DMS114 treated with DMSO at 0.1 percent for 48 hours (cell line): ENCODE measurements around the gene C4orf51.

Source experiments
- DNase-seq: peaks from one replicate; lab custom pipeline; 2025; ENCODE audit not compliant: unreplicated experiment; lab: John Stamatoyannopoulos, UW

The C4orf51 gene

DNA sequence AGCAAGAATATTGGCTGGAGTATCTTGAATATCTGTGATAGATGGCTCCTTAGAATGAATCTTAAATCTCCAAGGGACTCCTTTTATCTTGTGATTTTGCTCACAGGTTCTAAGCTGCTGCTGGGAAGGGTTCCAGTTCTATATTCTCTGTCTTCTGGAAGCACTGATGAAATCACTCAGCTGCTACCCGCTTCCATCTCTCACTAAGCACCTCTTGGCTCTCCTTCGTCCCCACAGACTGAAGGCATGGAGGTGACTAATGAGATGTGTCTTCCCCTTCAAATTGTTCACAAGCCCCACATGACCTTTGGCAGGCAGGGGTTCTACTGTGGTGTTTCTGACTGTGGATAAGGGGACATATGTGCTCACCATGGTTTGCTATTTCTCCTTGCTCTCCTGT lies 75.9 kb downstream of the C4orf51 start:
- no peak for DNase-seq

- DNase-seq = no peak
Measured at GRCh38 chr4:145756244-145756643, 76.3 kb downstream of the C4orf51 start.

- DNase-seq = no peak
Measured at GRCh38 chr4:145757188-145757587, 77.2 kb downstream of the C4orf51 start.

DNA sequence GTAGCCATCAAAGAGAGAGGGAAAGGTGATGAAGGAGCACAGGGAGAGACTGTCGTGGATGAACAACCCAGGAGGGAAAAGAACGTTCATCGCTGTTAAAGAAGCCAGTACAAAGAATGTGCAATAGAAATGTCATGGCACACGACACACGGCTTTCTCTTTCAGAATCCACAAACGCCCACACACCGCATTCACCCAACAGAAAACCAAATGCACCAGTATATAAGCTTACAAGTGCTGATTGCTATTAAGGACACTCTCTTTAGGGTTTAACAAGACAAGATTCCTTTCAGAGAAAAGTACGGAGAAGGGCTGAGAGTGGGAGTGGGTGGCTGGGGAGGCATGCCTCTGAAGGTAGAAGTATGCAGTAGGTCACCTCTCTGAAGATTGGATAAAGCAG lies 80.2 kb downstream of the C4orf51 start:
- DNase-seq = no peak

DNA sequence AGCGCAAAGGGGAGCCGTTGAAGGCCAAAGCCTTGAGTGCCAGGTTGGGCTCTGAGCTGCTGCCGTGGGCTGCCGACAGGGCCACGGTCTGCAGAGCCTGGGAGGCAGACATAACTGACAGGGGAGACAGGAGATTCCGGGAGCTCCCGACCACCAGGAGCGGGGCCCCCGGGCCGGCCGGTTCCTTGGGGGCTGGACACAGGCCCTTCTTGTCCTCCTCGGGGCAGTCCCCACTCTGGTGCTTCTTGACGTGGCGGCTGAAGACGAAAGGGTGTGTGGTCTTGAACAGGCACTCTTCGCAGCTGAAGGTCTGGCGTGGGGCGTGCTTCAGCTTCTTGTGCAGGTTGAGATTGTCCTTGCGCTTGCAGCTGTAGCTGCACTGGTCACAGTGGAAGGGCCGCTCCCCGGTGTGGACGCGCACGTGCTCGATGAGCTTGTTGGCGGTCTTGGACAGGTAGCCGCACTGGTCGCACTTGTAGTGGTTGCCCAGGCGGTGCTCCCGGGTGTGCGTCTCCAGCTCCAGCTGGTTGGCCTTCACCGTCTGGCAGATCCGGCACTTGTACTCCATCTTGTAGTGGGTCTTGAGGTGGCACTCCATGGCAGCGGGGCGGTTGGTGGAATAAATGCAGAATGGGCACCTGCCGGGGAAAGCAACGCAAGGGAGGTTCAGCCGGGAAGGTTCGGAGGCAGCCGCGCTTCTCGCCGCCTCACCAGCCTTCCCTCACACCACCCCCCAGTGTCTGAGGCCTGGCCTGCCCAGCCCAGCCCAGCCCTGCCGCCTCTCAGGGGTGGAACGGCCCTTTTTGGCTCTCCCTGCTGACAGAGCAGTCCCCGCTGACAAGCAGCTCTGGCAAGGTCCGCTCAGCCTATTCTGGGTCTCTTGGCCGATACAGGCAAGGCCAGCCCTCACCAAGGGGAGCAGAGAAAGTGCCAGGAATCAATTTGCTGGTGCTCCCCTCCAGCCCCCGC lies 81.3 kb downstream of the C4orf51 start:
- DNase-seq = no peak

- no peak for DNase-seq
Measured at GRCh38 chr4:145762719-145763118, 82.8 kb downstream of the C4orf51 start.

GRCh38 chr4:145763399-145763798 lies 83.5 kb downstream of the C4orf51 start:
- DNase-seq = no peak

GRCh38 chr4:145766273-145766672 lies 86.3 kb downstream of the C4orf51 start:
- no peak for DNase-seq

DNA sequence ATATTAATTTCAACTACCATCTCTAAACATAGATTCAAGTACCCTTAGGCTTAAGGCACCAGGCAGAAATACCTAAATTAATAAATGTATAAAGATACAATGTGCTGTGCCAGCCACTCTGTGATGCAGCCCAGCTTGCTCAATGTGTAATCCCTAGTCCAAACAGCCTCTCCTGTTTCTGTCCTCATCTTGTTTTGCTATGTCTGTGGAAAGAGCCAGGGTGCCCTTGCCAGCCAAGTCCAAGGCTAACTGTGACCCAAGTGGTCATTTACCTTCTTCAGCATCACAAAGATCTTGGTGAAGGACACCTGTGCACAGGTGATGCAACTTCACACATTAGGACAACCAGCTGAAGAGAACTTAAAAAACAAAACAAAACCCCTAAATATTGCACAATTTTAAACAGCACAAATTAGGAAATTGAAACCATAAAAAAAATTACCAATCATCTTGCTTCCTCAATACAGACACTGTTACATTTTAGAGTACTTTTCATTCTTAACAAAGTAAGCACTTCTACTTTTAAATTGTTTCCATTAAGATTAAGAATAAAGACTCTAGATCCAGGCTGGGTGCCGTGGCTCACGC lies 89.6 kb downstream of the C4orf51 start:
- DNase-seq = no peak

GRCh38 chr4:145770124-145770523 lies 90.2 kb downstream of the C4orf51 start:
- DNase-seq = no peak

GRCh38 chr4:145772347-145772746 lies 92.4 kb downstream of the C4orf51 start:
- DNase-seq = no peak

GRCh38 chr4:145773581-145774234 lies 93.8 kb downstream of the C4orf51 start:
- DNase-seq = no peak

DNA sequence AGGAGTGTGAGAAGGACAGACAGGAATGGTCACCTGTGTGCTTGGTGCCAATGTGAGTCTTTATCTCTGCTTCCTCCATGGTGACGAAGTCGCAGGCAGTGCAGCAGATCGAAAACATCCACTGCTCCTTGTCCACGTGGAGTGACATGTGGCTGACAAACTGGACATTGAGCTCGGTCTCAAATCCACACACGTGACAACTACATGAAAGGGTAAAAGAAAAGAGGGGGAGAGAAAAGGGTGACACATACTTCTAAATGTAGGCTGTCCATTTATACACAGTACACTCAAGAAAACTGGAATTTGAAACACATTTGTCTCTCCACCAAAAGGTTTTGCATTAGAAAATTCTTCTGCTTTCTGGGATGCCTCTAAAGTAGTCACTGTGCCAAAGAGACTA lies 94.5 kb downstream of the C4orf51 start:
- no peak for DNase-seq

DNA sequence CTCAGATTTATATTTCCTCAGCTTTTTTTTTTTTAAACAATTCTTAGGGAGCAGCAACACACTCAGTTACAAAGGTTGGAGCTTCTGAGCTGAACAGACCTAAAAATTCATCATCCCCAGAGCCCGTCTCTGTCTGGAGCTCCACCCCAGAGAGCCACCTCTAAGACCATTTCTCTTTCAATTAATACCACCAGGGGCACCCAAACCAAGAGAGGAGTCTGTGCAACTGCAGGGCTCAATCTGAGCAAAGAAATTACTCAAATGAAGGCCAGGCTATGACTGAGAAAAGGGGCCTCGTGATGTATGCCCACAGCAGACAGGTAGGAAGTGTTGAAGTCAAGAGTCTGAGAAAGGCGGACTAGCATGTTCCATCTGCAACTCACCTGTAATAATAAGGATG lies 95.5 kb downstream of the C4orf51 start:
- DNase-seq = no peak

DNA sequence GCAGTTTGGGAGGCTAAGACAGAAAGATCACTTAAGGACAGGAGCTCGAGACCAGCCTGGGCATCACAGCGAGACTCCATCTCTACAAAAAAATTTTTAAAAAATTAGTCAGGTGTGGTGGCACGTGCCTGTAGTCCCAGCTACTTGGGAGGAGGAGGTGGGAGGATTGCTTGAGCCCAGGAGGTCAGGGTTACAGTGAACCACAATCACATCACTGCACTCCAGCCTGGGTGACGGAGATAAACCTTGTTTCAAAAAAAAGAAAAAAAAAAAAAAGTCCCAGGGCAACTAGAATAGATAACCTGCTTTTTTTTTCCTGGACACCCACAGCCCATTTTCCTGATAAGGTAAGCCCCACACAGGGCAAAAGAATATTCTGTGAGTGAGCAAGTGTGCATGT lies 96.3 kb downstream of the C4orf51 start:
- no peak for DNase-seq

- no peak for DNase-seq
Measured at GRCh38 chr4:145779319-145779801, 99.4 kb downstream of the C4orf51 start.

DNA sequence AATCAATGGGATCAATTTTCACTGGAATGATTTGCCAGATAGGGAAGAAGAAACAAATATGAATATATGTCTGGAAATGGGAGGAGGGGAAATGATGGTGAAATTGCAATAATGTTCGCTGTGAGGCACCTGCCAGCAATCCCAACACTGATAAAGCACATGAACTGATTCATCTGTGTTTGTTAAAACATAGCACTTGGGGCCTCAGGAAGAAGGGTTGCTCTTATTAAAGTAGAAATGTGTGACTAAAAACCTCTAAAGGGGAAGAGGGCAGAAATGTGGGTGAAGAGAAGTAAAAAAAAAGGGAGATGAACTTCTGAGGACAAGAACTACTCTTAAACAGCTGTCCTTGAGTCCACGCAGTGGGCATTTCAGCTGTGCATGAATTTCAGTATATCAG lies 101.4 kb downstream of the C4orf51 start:
- no peak for DNase-seq
